Trophoblast cell (in vitro differentiated cells and primary cell): ENCODE data around the gene RNF41.

Experiments
- DNase-seq, 2 donors: peaks; one replicate each; pipeline ENCODE4 v3.0.0-alpha.2; 2016
- H2AFZ ChIP-seq: 2 replicates; pipeline ENCODE4 v1.6.1; 2013; ENCODE audit warnings: low read length, moderate library complexity, mild to moderate bottlenecking; ENCODE audit not compliant: insufficient read depth, poor library complexity
- H2AK5ac ChIP-seq: 2 replicates; pipeline ENCODE4 v1.6.1; 2013; ENCODE audit warnings: mild to moderate bottlenecking, low read length
- H2BK120ac ChIP-seq: 2 replicates; pipeline ENCODE4 v1.6.1; 2013; ENCODE audit warnings: low read length, mild to moderate bottlenecking, moderate library complexity; ENCODE audit not compliant: insufficient read depth, poor library complexity
- H2BK12ac ChIP-seq: 2 replicates; pipeline ENCODE4 v1.6.1; 2013; ENCODE audit warnings: mild to moderate bottlenecking, low read length, moderate library complexity
- H2BK5ac ChIP-seq: 2 replicates; pipeline ENCODE4 v1.6.1; 2013; ENCODE audit warnings: low read length, low read depth, moderate library complexity, mild to moderate bottlenecking; ENCODE audit not compliant: poor library complexity
- H3K14ac ChIP-seq: 2 replicates; pipeline ENCODE4 v1.6.1; 2013; ENCODE audit warnings: mild to moderate bottlenecking, low read length
- H3K18ac ChIP-seq: 2 replicates; pipeline ENCODE4 v1.6.1; 2013; ENCODE audit warnings: mild to moderate bottlenecking, low read length
- H3K23ac ChIP-seq: 2 replicates; pipeline ENCODE4 v1.6.1; 2013; ENCODE audit warnings: low read length
- H3K27ac ChIP-seq: 2 replicates; pipeline ENCODE4 v1.5.1; 2013; ENCODE audit warnings: low read depth, mild to moderate bottlenecking, inconsistent platforms, low read length, moderate library complexity
- H3K27me3 ChIP-seq: 2 replicates; pipeline ENCODE4 v1.6.1; 2013; ENCODE audit warnings: inconsistent platforms, mild to moderate bottlenecking, low read length, moderate library complexity; ENCODE audit not compliant: insufficient read depth
- H3K36me3 ChIP-seq, 2 experiments: 1 replicate in 1 of 2; 2 replicates in 1 of 2; pipeline ENCODE4 v1.6.1; 2013; ENCODE audit warnings: low read length in 2 of 2, mild to moderate bottlenecking in 2 of 2, moderate library complexity in 1 of 2; ENCODE audit not compliant: insufficient read depth in 2 of 2, control insufficient read depth in 1 of 2
- H3K4ac ChIP-seq: 2 replicates; pipeline ENCODE4 v1.6.1; 2013; ENCODE audit warnings: low read depth, mild to moderate bottlenecking, low read length, moderate library complexity
- H3K4me1 ChIP-seq, 2 experiments: 1 replicate in 1 of 2; 2 replicates in 1 of 2; pipeline ENCODE4 v1.6.1; 2013; ENCODE audit warnings: low read length in 2 of 2, mild to moderate bottlenecking in 2 of 2, moderate library complexity in 1 of 2; ENCODE audit not compliant: insufficient read depth in 2 of 2, control insufficient read depth in 1 of 2
- H3K4me2 ChIP-seq: 2 replicates; pipeline ENCODE4 v1.6.1; 2013; ENCODE audit warnings: inconsistent platforms, mild to moderate bottlenecking, low read length, moderate library complexity
- H3K4me3 ChIP-seq: 2 replicates; pipeline ENCODE4 v1.5.1; 2013; ENCODE audit warnings: mild to moderate bottlenecking, low read depth, low read length, inconsistent platforms
- H3K79me1 ChIP-seq: one replicate; pipeline ENCODE4 v1.6.1; 2013; ENCODE audit warnings: low read length
- H3K79me2 ChIP-seq: 2 replicates; pipeline ENCODE4 v1.6.1; 2013; ENCODE audit warnings: low read length, mild to moderate bottlenecking; ENCODE audit not compliant: control insufficient read depth, insufficient read depth, poor library complexity
- H3K9ac ChIP-seq: 2 replicates; pipeline ENCODE4 v1.6.1; 2013; ENCODE audit warnings: mild to moderate bottlenecking, low read length
- H3K9me3 ChIP-seq: 2 replicates; pipeline ENCODE4 v1.6.1; 2013; ENCODE audit warnings: low read depth, mild to moderate bottlenecking, control low read depth, inconsistent platforms, low read length; ENCODE audit not compliant: insufficient read depth
- H4K12ac ChIP-seq: 2 replicates; pipeline ENCODE4 v1.6.1; 2013; ENCODE audit warnings: low read depth, mild to moderate bottlenecking, low read length, moderate library complexity
- H4K8ac ChIP-seq: 2 replicates; pipeline ENCODE4 v1.6.1; 2013; ENCODE audit warnings: low read depth, mild to moderate bottlenecking, low read length, moderate library complexity
- H4K91ac ChIP-seq: one replicate; pipeline ENCODE4 v1.6.1; 2013; ENCODE audit warnings: low read depth, mild to moderate bottlenecking, low read length, moderate library complexity
- WGBS: extraction: QIAGEN DNeasy Blood & Tissue Kit; methylation state at CpG from one replicate; pipeline ENCODE4 v1.1.7; 2013; ENCODE audit warnings: missing lambda C conversion rate; ENCODE audit not compliant: insufficient read length, insufficient coverage; ENCODE audit errors: extremely low coverage; 5-methylcytosine and 5-hydroxymethylcytosine counted together

Gene RNF41

GRCh38 chr12:56243731-56244181 lies 22.0 kb upstream of the RNF41 start:
- Histone ChIP-seq H3K18ac (no peak overlapping the region), H2AFZ (no peak overlapping the region), H2BK120ac (no peak overlapping the region), H3K9me3 (no peaks in the 10 kb centered on the region), H3K36me3 (peaks cover 85 to 87% of the 10 kb centered on the region in 2 experiments), H2BK5ac (no peak overlapping the region), H3K4me3 (no peak overlapping the region), H3K27me3 (no peaks in the 10 kb centered on the region), H3K79me2 (no peaks in the 10 kb centered on the region), H3K14ac (no peak overlapping the region), H3K9ac (no peak overlapping the region), H4K91ac (no peak overlapping the region), H4K12ac (no peak overlapping the region), H3K23ac (no peak overlapping the region), H3K4me2 (no peak overlapping the region), H3K79me1 (no peaks in the 10 kb centered on the region), H4K8ac (no peak overlapping the region), H3K4me1 (no peaks in the 10 kb centered on the region), H3K4ac (no peak overlapping the region), H2BK12ac (no peak overlapping the region), H3K27ac (no peak overlapping the region), H2AK5ac (no peak overlapping the region)
- no CpG with 5 or more reads among the region's 3 CpGs for WGBS
- no peak for DNase-seq

GRCh38 chr12:56242986-56243385 lies 21.3 kb upstream of the RNF41 start:
- WGBS, result no CpG with 5 or more reads among the region's 13 CpGs
- no peak overlapping the region for H3K4me2 ChIP-seq
- no peak overlapping the region for H2BK12ac ChIP-seq

DNA sequence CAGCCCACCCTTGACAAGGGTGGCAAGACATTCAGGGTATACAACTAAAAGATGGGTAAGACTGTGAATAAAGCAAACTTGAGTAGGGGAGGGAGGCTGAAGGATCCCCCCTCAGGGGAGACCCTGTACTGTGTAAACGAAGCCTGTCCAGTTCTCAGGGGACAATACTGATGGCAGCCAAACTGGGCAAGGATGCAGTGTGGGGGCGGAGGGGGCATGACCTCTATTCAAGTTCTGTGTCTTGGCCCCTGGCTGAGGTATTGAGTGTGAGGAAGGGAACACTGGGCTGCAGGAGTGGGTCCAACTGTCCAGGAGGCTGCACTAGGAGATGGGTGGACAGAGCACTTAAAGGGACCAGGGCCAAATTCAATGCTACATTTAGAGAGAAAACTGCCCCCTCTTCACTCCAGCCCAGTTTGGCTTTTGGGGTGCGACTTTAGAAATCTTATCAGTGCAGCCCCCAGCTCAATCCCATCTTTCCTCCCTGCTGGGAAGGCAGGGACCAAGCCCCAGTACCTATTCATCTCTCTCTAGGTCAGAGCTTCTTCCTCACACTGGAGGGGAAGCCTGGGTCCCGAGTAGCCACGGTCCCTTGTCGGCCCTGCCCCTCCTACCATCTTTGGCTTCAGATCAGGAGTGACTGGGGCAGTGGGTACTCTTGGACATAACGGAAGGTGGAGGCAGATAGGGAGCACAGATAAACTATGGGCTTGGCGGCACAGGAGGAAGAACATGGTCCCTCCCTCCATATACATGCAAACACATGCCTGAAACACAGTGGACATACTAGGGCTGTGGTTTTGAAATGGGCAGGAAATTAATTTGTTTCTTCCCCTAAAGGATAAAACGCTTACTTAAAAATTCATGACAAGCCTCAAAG lies 19.9 kb upstream of the RNF41 start:
- Histone ChIP-seq H3K14ac (no peak overlapping the region), H3K9me3 (no peaks in the 10 kb centered on the region), H3K9ac (no peak overlapping the region), H3K79me2 (no peaks in the 10 kb centered on the region), H2BK12ac (no peak overlapping the region), H3K4ac (no peak overlapping the region), H3K36me3 (peaks cover 81 to 82% of the 10 kb centered on the region in 2 experiments), H2BK120ac (no peak overlapping the region), H4K12ac (no peak overlapping the region), H2AK5ac (no peak overlapping the region), H3K79me1 (no peaks in the 10 kb centered on the region), H3K27ac (no peak overlapping the region), H2BK5ac (no peak overlapping the region), H3K4me1 (no peaks in the 10 kb centered on the region), H3K27me3 (no peaks in the 10 kb centered on the region), H4K8ac (no peak overlapping the region), H3K23ac (no peak overlapping the region), H3K18ac (no peak overlapping the region), H2AFZ (no peak overlapping the region), H4K91ac (no peak overlapping the region), H3K4me3 (no peak overlapping the region), H3K4me2 (no peak overlapping the region)
- WGBS, result no CpG with 5 or more reads among the region's 9 CpGs
- DNase-seq, result no peak

More at GRCh38 chr12:56242986-56243385, 21.3 kb upstream of the RNF41 start:
- no peak for DNase-seq
- Histone ChIP-seq H3K23ac (no peak overlapping the region), H3K4ac (no peak overlapping the region), H3K36me3 (peaks cover 80 to 84% of the 10 kb centered on the region in 2 experiments), H4K91ac (no peak overlapping the region), H2AFZ (no peak overlapping the region), H3K4me3 (no peak overlapping the region), H3K18ac (no peak overlapping the region), H3K9me3 (no peaks in the 10 kb centered on the region), H2BK5ac (no peak overlapping the region), H3K9ac (no peak overlapping the region), H4K8ac (no peak overlapping the region), H3K4me1 (no peaks in the 10 kb centered on the region), H2BK120ac (no peak overlapping the region), H3K14ac (no peak overlapping the region), H3K27ac (no peak overlapping the region), H3K27me3 (no peaks in the 10 kb centered on the region), H3K79me2 (no peaks in the 10 kb centered on the region), H3K79me1 (no peaks in the 10 kb centered on the region), H4K12ac (no peak overlapping the region), H2AK5ac (no peak overlapping the region)

GRCh38 chr12:56237552-56237951 lies 15.8 kb upstream of the RNF41 start:
- Histone ChIP-seq H2BK120ac (no peak overlapping the region), H3K27ac (no peak overlapping the region), H3K18ac (no peak overlapping the region), H3K79me1 (no peaks in the 10 kb centered on the region), H3K79me2 (no peaks in the 10 kb centered on the region), H2BK12ac (no peak overlapping the region), H4K12ac (no peak overlapping the region), H3K23ac (no peak overlapping the region), H3K27me3 (no peaks in the 10 kb centered on the region), H3K4me1 (no peaks in the 10 kb centered on the region), H3K9me3 (no peaks in the 10 kb centered on the region), H3K9ac (no peak overlapping the region), H3K4me2 (no peak overlapping the region), H2BK5ac (no peak overlapping the region), H2AFZ (no peak overlapping the region), H3K14ac (no peak overlapping the region), H3K4ac (no peak overlapping the region), H3K36me3 (peaks cover 54 to 55% of the 10 kb centered on the region in 2 experiments), H2AK5ac (no peak overlapping the region), H3K4me3 (no peak overlapping the region), H4K8ac (no peak overlapping the region), H4K91ac (no peak overlapping the region)
- WGBS, result no CpG with 5 or more reads among the region's 11 CpGs
- no peak for DNase-seq
